Epithelial cell of esophagus (primary cell): ENCODE results near the gene CAPRIN1.
A peak's percentile ranks its signal among the peaks of the same experiment; 100 is the strongest.

Source experiments
- DNase-seq: peaks from one replicate; pipeline ENCODE4 v3.0.0; 2010; ENCODE audit warnings: low read depth
- H3K4me3 ChIP-seq: 2 replicates; pipeline ENCODE4 v1.5.1; 2011; ENCODE audit warnings: mild to moderate bottlenecking, low read length, control low read depth
- CTCF ChIP-seq: IDR thresholded peaks from 2 replicates; pipeline ENCODE4 v1.5.1; 2011; ENCODE audit warnings: low read depth, mild to moderate bottlenecking, low read length, control low read depth, inconsistent platforms; ENCODE audit not compliant: insufficient read depth; ENCODE audit errors: missing control alignments

The CAPRIN1 gene

GRCh38 chr11:34114014-34114413 is 62.5 kb downstream of the CAPRIN1 start:
- no peak for DNase-seq
- no peak for TF ChIP-seq CTCF
- H3K4me3 ChIP-seq, result no peak overlapping the region

GRCh38 chr11:34114471-34114870 is 62.9 kb downstream of the CAPRIN1 start:
- H3K4me3 ChIP-seq, result no peak overlapping the region
- no peak for DNase-seq
- TF ChIP-seq CTCF, result no peak

- no peak overlapping the region for H3K4me3 ChIP-seq
- no peak for DNase-seq
Measured at GRCh38 chr11:34120651-34121050, 69.1 kb downstream of the CAPRIN1 start.

GRCh38 chr11:34124885-34125668 is 73.5 kb downstream of the CAPRIN1 start:
- no peak overlapping the region for H3K4me3 ChIP-seq
- DNase-seq, result no peak
- no peak for TF ChIP-seq CTCF

More at GRCh38 chr11:34120651-34121050, 69.1 kb downstream of the CAPRIN1 start:
- TF ChIP-seq CTCF, result no peak

GRCh38 chr11:34126959-34127848 is 75.7 kb downstream of the CAPRIN1 start:
- H3K4me3 ChIP-seq, result no peak overlapping the region
- DNase-seq, result peak; percentile 19
- TF ChIP-seq CTCF, result no peak

- no peak for DNase-seq
- TF ChIP-seq CTCF, result no peak
- H3K4me3 ChIP-seq, result no peak overlapping the region
Measured at GRCh38 chr11:34128824-34129223, 77.3 kb downstream of the CAPRIN1 start.
